ENCODE measurements around the gene TPK1. TPM values are rescaled to one million over a fixed set of nuclear protein-coding genes. Genes with fewer than 3 reads are reported as not detected.

Gene TPK1
- total and polyA plus RNA-seq, 12 donors: 2.9 to 10.8 (median 6.4) TPM

GRCh38 chr7:144474800-144475615, 360.8 kb downstream of the TPK1 start:
- DNase-seq (no peak), ATAC-seq (no peak)
- no peaks in the 10 kb centered on the region for H3K36me3 ChIP-seq
- TF ChIP-seq, protein P1, sequence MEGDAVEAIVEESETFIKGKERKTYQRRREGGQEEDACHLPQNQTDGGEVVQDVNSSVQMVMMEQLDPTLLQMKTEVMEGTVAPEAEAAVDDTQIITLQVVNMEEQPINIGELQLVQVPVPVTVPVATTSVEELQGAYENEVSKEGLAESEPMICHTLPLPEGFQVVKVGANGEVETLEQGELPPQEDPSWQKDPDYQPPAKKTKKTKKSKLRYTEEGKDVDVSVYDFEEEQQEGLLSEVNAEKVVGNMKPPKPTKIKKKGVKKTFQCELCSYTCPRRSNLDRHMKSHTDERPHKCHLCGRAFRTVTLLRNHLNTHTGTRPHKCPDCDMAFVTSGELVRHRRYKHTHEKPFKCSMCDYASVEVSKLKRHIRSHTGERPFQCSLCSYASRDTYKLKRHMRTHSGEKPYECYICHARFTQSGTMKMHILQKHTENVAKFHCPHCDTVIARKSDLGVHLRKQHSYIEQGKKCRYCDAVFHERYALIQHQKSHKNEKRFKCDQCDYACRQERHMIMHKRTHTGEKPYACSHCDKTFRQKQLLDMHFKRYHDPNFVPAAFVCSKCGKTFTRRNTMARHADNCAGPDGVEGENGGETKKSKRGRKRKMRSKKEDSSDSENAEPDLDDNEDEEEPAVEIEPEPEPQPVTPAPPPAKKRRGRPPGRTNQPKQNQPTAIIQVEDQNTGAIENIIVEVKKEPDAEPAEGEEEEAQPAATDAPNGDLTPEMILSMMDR (IDR thresholded peaks at IDR 0.05): no peak
- no peak overlapping the region for H3K27ac ChIP-seq
- H3K4me1 ChIP-seq: peaks cover 0 to under 1% (median 0%) of the 10 kb centered on the region in 9 donors
- no peaks in the 10 kb centered on the region for H3K27me3 ChIP-seq
- WGBS, 2 donors: 85 to 88% methylated on average over 2 of the region's 2 CpGs
- intact Hi-C loops (cut with DNase I): no loop called here
- no peak overlapping the region for H3K4me3 ChIP-seq
- H3K9me3 ChIP-seq: no peaks in the 10 kb centered on the region

- Histone ChIP-seq H3K36me3 (no peaks in the 10 kb centered on the region), H3K4me1 (peaks cover 0 to 5% (median 0%) of the 10 kb centered on the region in 9 donors), H3K27me3 (no peaks in the 10 kb centered on the region), H3K9me3 (no peaks in the 10 kb centered on the region), H3K4me3 (no peak overlapping the region), H3K27ac (no peak overlapping the region)
- ATAC-seq: no peak
- intact Hi-C loops (cut with DNase I): no loop called here
- WGBS, 2 donors: 96 to 98% methylated on average over 1 of the region's 1 CpG
- no peak for DNase-seq
- TF ChIP-seq, protein P1 (IDR thresholded peaks at IDR 0.05): no peak
These were observed 361.5 kb downstream of the TPK1 start for GRCh38 chr7:144474363-144474762.

DNA sequence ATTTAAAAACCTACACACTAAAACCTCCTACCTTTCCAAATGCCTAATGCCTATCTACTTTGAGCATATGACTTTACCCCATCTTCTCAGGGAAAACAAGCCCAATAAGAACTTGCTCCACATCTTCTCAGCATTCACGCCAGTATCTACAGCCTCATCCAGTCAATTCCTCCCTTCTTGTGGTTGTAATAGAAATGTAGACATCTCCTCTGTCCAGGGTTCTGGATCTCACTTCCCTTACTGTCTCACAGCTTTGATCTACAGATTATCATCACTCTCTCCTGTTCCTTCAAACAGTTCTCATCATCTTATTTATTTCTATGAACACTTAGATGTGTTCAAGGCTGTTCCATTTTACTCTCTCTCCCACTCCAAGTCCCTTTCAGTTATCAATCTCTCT, 361.9 kb downstream of the TPK1 start:
- ATAC-seq (no peak), DNase-seq (no peak)
- intact Hi-C loops (cut with DNase I): no loop called here
- TF ChIP-seq, protein P1 (IDR thresholded peaks at IDR 0.05): no peak
- no peak overlapping the region for H3K4me3 ChIP-seq
- no peaks in the 10 kb centered on the region for H3K9me3 ChIP-seq
- 96 to 100% methylated on average over 1 of the region's 1 CpG for WGBS, 2 donors
- H3K4me1 ChIP-seq: peaks cover 0 to 5% (median 0%) of the 10 kb centered on the region in 9 donors
- no peak overlapping the region for H3K27ac ChIP-seq
- H3K36me3 ChIP-seq: no peaks in the 10 kb centered on the region
- H3K27me3 ChIP-seq: no peaks in the 10 kb centered on the region

- intact Hi-C loops (cut with DNase I): no loop called here
- Histone ChIP-seq H3K9me3 (no peaks in the 10 kb centered on the region), H3K4me3 (no peak overlapping the region), H3K27ac (no peak overlapping the region), H3K36me3 (no peaks in the 10 kb centered on the region), H3K4me1 (peaks cover 0 to 5% (median 0%) of the 10 kb centered on the region in 9 donors), H3K27me3 (no peaks in the 10 kb centered on the region)
- TF ChIP-seq, protein P1 (IDR thresholded peaks at IDR 0.05): no peak
- ATAC-seq (no peak), DNase-seq (no peak)
These were observed 365.8 kb downstream of the TPK1 start for GRCh38 chr7:144470078-144470477.

Data from heart right ventricle (tissue), 16 donors.